ENCODE measurements around the gene EIF4G3. TPM values are rescaled to one million over a fixed set of nuclear protein-coding genes. Genes with fewer than 3 reads are reported as not detected.

Gene EIF4G3
- total RNA-seq, 4 donors from 2014 or later, result 48.6 to 73.6 (median 57.9) TPM

- no peak overlapping the region for H3K27ac ChIP-seq
- no peaks in the 10 kb centered on the region for H3K27me3 ChIP-seq
- H3K4me1 ChIP-seq, result peaks cover 0 to 52% (median 11%) of the 10 kb centered on the region in 3 donors
- H3K4me3 ChIP-seq, result no peak overlapping the region
- no peak for ATAC-seq
- no peak for TF ChIP-seq POLR2A (IDR thresholded peaks at IDR 0.05)
- TF ChIP-seq CTCF (IDR thresholded peaks at IDR 0.05), result no peak
- TF ChIP-seq EP300 (IDR thresholded peaks at IDR 0.05), result no peak
- TF ChIP-seq POLR2AphosphoS5 (IDR thresholded peaks at IDR 0.05), result no peak
- 83 to 96% methylated on average over 1 to 3 of the region's 3 CpGs for WGBS, 2 donors (ENCODE audit: low coverage in 1 of 2)
- no peaks in the 10 kb centered on the region for H3K9me3 ChIP-seq
- no peaks in the 10 kb centered on the region for H3K36me3 ChIP-seq
Observed at GRCh38 chr1:21037091-21037490, 139.6 kb downstream of the EIF4G3 start.

- 86% methylated on average over 1 of the region's 2 CpGs; no CpG with 5 or more reads in 1 of the 2 donors for WGBS, 2 donors (ENCODE audit: low coverage in 1 of 2)
- no peak for TF ChIP-seq POLR2A (IDR thresholded peaks at IDR 0.05)
- no peak for TF ChIP-seq POLR2AphosphoS5 (IDR thresholded peaks at IDR 0.05)
- Histone ChIP-seq H3K4me1 (peaks cover 0 to 61% (median 11%) of the 10 kb centered on the region in 3 donors), H3K27ac (no peak overlapping the region), H3K36me3 (no peaks in the 10 kb centered on the region), H3K9me3 (no peaks in the 10 kb centered on the region), H3K27me3 (no peaks in the 10 kb centered on the region), H3K4me3 (no peak overlapping the region)
- ATAC-seq, result no peak
Observed at GRCh38 chr1:21035794-21036193, 140.9 kb downstream of the EIF4G3 start.

- no peak overlapping the region for H3K4me3 ChIP-seq
- H3K36me3 ChIP-seq, result no peaks in the 10 kb centered on the region
- no peak for ATAC-seq
- peaks cover 0 to 61% (median 11%) of the 10 kb centered on the region in 3 donors for H3K4me1 ChIP-seq
- no CpG with 5 or more reads among the region's 14 CpGs for WGBS, 2 donors (ENCODE audit: low coverage in 1 of 2)
- TF ChIP-seq POLR2AphosphoS5 (IDR thresholded peaks at IDR 0.05) (no peak), CTCF (IDR thresholded peaks at IDR 0.05) (no peak), EP300 (IDR thresholded peaks at IDR 0.05) (no peak), POLR2A (IDR thresholded peaks at IDR 0.05) (no peak)
- no peaks in the 10 kb centered on the region for H3K9me3 ChIP-seq
- H3K27me3 ChIP-seq, result no peaks in the 10 kb centered on the region
- no peak overlapping the region for H3K27ac ChIP-seq
Observed at GRCh38 chr1:21034725-21035628, 141.7 kb downstream of the EIF4G3 start.

- WGBS, 2 donors (ENCODE audit: low coverage in 1 of 2), result 14 to 17% methylated on average over 3 of the region's 3 CpGs
- TF ChIP-seq EP300 (IDR thresholded peaks at IDR 0.05) (no peak), POLR2AphosphoS5 (IDR thresholded peaks at IDR 0.05) (no peak), CTCF (IDR thresholded peaks at IDR 0.05) (no peak), POLR2A (IDR thresholded peaks at IDR 0.05) (no peak)
Observed at GRCh38 chr1:21032741-21033140, 144.0 kb downstream of the EIF4G3 start.

GRCh38 chr1:21030181-21030580 lies 146.5 kb downstream of the EIF4G3 start:
- Histone ChIP-seq H3K9me3 (no peaks in the 10 kb centered on the region), H3K27me3 (no peaks in the 10 kb centered on the region), H3K4me3 (no peak overlapping the region), H3K36me3 (no peaks in the 10 kb centered on the region), H3K4me1 (peaks cover 0 to 40% (median 4%) of the 10 kb centered on the region in 3 donors), H3K27ac (no peak overlapping the region)
- TF ChIP-seq EP300 (IDR thresholded peaks at IDR 0.05), result no peak
- TF ChIP-seq POLR2A (IDR thresholded peaks at IDR 0.05), result no peak
- no peak for TF ChIP-seq POLR2AphosphoS5 (IDR thresholded peaks at IDR 0.05)
- no peak for TF ChIP-seq CTCF (IDR thresholded peaks at IDR 0.05)
- no peak for ATAC-seq
- 100% methylated on average over 1 of the region's 1 CpG; no CpG with 5 or more reads in 1 of the 2 donors for WGBS, 2 donors (ENCODE audit: low coverage in 1 of 2)

More at GRCh38 chr1:21032741-21033140, 144.0 kb downstream of the EIF4G3 start:
- H3K4me1 ChIP-seq, result peaks cover 0 to 61% (median 11%) of the 10 kb centered on the region in 3 donors
- no peaks in the 10 kb centered on the region for H3K9me3 ChIP-seq
- H3K36me3 ChIP-seq, result no peaks in the 10 kb centered on the region
- no peaks in the 10 kb centered on the region for H3K27me3 ChIP-seq
- no peak for ATAC-seq
- H3K4me3 ChIP-seq, result no peak overlapping the region
- H3K27ac ChIP-seq, result no peak overlapping the region

All from gastroesophageal sphincter (tissue), 4 donors.